Ascending aorta (tissue), 2 donors: Measurements from ENCODE around the gene ROCK2. TPM values are rescaled to one million over a fixed set of nuclear protein-coding genes. Genes with fewer than 3 reads are reported as not detected.

Experiments
- DNase-seq, 2 donors: peaks; one replicate each; pipeline ENCODE4 v3.0.0-alpha.2; 2019; ENCODE audit warnings: low spot score in 2 of 2
- H3K27ac ChIP-seq, 2 donors: fragments of 200-600 bp; sonication (generic); one replicate each; pipeline ENCODE4 v1.5.1; 2016 to 2017; ENCODE audit warnings: mild to moderate bottlenecking in 1 of 2
- H3K27me3 ChIP-seq: fragments of 200-600 bp; sonication (generic); one replicate; pipeline ENCODE4 v1.5.1; 2017
- H3K36me3 ChIP-seq, 2 donors: fragments of 200-600 bp; sonication (generic); one replicate each; pipeline ENCODE4 v1.5.1; 2016
- H3K4me1 ChIP-seq, 2 donors: fragments of 200-600 bp; sonication (generic); one replicate each; pipeline ENCODE4 v1.5.1; 2016 to 2017; ENCODE audit warnings: mild to moderate bottlenecking in 1 of 2
- H3K4me3 ChIP-seq, 2 donors: fragments of 200-600 bp; sonication (generic); one replicate each; pipeline ENCODE4 v1.5.1; 2016 to 2017; ENCODE audit warnings: mild to moderate bottlenecking in 1 of 2
- H3K9me3 ChIP-seq, 2 donors: fragments of 200-600 bp; sonication (generic); one replicate each; pipeline ENCODE4 v1.5.1; 2016
- CTCF ChIP-seq, 3 experiments: fragments of 200-600 bp in 2 of 3; fragments of 450-650 bp in 1 of 3; sonication (generic) in 2 of 3; IDR thresholded peaks; one replicate each; pipeline ENCODE4 v1.5.1; 2016 to 2019; ENCODE audit warnings: antibody characterized with exemption in 3 of 3, mild to moderate bottlenecking in 1 of 3, moderate library complexity in 1 of 3
- intact Hi-C: fragments of 100-400 bp; cut with DNase I; formaldehyde crosslinking; loops from one replicate; pipeline ENCODE4 v1.15.1; 2023
- total RNA-seq: library from RNA; depleted of rRNA; stranded (reverse); fragments of >200 nt; gene quantifications from one replicate; pipeline ENCODE4 v1.1.0, GENCODE V29; 2016

ROCK2 gene
- 33.0 TPM for total RNA-seq

GRCh38 chr2:11344342-11344955 is at the start of gene ROCK2:
Gene ROCK2 (minus strand): TSS chr2:11344636. CDS start chr2:11344136, 500 bp downstream.
- H3K9me3 ChIP-seq = no peaks in the 10 kb centered on the region
- peak within 1 kb of the TSS; percentile 100 for H3K4me3 ChIP-seq
- no peaks in the 10 kb centered on the region for H3K36me3 ChIP-seq
- H3K27me3 ChIP-seq = no peaks in the 10 kb centered on the region
- intact Hi-C loops = loop anchor here (2.0 to 10.0 kb wide), 3 partner anchors 110 to 212 kb away; partner anchors contain the start of gene E2F6
- H3K27ac ChIP-seq = peak within 1 kb of the TSS; percentile 99 to 100
- no peak for TF ChIP-seq CTCF (IDR thresholded peaks at IDR 0.05)
- H3K4me1 ChIP-seq = peaks cover 0 to 14% of the 10 kb centered on the region in 2 donors
- peak; percentile 28 to 92 for DNase-seq

DNA sequence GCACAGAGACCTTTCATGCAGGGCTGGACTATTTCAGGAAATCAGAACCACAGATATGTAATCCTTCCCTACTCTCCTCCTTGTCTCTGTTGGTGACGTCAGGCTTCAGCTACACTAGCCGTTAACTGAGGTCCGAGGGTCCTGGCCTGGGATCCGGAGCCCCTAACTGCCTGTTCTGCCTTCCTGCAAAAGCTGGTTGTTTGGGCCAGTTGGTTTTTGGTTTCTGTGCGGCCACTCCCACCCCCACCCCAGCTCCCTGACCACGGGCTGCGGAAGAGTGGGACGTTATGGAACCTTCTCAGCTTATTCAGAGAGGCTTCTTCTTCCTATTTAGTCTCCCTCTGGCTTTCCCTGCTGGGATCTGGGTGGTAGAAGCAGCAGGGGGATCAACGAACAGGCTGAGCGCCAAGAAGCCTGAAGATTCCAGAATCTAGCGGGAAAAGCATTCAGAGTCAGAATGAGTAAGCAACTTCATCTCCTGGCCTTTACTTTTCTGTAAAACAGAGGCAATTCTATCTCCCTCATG is 49.3 kb upstream of the ROCK2 start:
- Histone ChIP-seq H3K36me3 (no peaks in the 10 kb centered on the region), H3K9me3 (no peaks in the 10 kb centered on the region), H3K4me3 (no peak overlapping the region), H3K27me3 (no peaks in the 10 kb centered on the region), H3K4me1 (peaks cover 3 to 15% of the 10 kb centered on the region in 2 donors), H3K27ac (peak overlapping the region; percentile 45 to 50)
- intact Hi-C loops = loop anchor here (10.0 kb wide), 1 partner anchor 1321 kb away; the partner anchor contains the start of gene TRIB2
- no peak for DNase-seq
- no peak for TF ChIP-seq CTCF (IDR thresholded peaks at IDR 0.05)

- H3K9me3 ChIP-seq = no peaks in the 10 kb centered on the region
- H3K36me3 ChIP-seq = no peaks in the 10 kb centered on the region
- no peak for TF ChIP-seq CTCF (IDR thresholded peaks at IDR 0.05)
- no peak for DNase-seq
- H3K4me1 ChIP-seq = peaks cover 6 to 20% of the 10 kb centered on the region in 2 donors
- intact Hi-C loops = loop anchor here (2.0 to 10.0 kb wide), 2 partner anchors 17 to 1323 kb away; partner anchors contain the start of gene TRIB2
- peak overlapping the region; percentile 45 to 53 for H3K27ac ChIP-seq
- no peak overlapping the region for H3K4me3 ChIP-seq
- no peaks in the 10 kb centered on the region for H3K27me3 ChIP-seq
These were observed 47.5 kb upstream of the ROCK2 start for GRCh38 chr2:11391942-11392266.

DNA sequence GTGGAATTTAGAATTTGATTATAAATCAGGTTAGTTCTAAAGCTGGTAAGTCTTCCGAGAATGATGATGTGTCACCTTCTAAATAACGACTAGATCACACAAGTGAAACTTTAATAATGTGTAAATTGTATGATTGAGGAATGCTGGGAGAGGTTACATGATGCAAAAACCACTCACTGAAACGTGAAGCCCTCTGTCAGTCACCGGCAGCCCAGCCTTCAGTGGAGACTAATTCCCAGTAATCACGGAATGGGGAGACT is 45.9 kb upstream of the ROCK2 start:
- no peak for TF ChIP-seq CTCF (IDR thresholded peaks at IDR 0.05)
- no peak for DNase-seq
- Histone ChIP-seq H3K4me3 (no peak overlapping the region), H3K36me3 (no peaks in the 10 kb centered on the region), H3K27ac (peak overlapping the region; percentile 20 to 45), H3K9me3 (no peaks in the 10 kb centered on the region), H3K27me3 (no peaks in the 10 kb centered on the region), H3K4me1 (peaks cover 7 to 33% of the 10 kb centered on the region in 2 donors)
- intact Hi-C loops = loop anchor here (2.0 to 10.0 kb wide), 2 partner anchors 16 to 1324 kb away; partner anchors contain the start of gene TRIB2

DNA sequence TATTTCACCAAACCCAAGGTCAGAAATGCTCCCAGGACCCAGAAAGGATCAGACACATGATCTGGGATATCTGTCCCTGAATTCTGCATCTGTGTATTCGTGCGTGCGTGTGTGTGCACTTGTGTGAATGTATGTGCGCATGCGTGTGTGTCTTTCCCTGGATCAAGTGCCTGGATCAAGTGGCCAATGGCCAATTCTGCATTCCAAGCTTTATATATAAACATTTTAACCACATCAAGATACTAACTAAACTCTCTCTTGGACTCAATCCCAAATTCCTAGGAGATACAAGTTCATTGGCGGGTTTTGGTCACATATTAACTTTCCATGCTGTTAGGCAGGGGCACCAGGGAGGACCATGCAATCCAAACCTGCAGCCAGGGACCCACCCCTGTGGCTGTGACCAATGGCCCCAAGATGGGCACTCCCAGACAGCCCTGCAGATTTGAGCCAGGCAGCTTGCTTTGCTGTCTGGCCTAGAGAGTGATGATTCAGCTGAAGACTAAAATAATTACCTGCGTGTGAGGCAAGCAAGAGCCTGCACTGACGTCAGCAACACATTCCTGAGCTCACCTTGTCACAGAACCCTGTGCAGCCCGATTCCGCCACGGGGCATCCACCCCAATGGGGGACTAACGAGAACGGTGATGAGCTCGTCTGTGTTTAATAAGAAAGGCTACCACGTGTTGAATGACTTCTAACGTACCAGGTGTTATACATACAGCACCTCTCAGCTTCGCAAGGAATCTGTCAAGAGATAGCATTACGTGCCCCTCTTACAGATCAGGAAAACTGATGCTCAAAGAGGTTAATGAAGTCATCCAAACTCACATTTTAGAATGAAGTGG is 45.3 kb upstream of the ROCK2 start:
- Histone ChIP-seq H3K36me3 (no peaks in the 10 kb centered on the region), H3K27ac (peak overlapping the region; percentile 20 to 45), H3K27me3 (no peaks in the 10 kb centered on the region), H3K4me3 (no peak overlapping the region), H3K4me1 (peaks cover 7 to 33% of the 10 kb centered on the region in 2 donors), H3K9me3 (no peaks in the 10 kb centered on the region)
- DNase-seq = no peak
- TF ChIP-seq CTCF (IDR thresholded peaks at IDR 0.05) = no peak
- intact Hi-C loops = loop anchor here (2.0 to 10.0 kb wide), 2 partner anchors 15 to 1325 kb away; partner anchors contain the start of gene TRIB2
